HCT116 (cell line): ENCODE results near the gene SCYGR4. TPM values are rescaled to one million over a fixed set of nuclear protein-coding genes. Genes with fewer than 3 reads are reported as not detected.

Source experiments
- ATAC-seq: fragments of 200-7000 bp; cut with Tn5 transposase; 2 replicates; pipeline ENCODE4 v1.9.1; 2020; ENCODE audit warnings: mild to moderate bottlenecking, moderate library complexity
- BruUV-seq: library from RNA; stranded (reverse); fragments of 400-500 nt; replicated peaks from 2 replicates; lab custom pipeline; 2021; lab: Mats Ljungman, UMichigan
- CTCF ChIA-PET: fragments of 300-600 bp; sonication (Branson Sonifier 250); formaldehyde crosslinking; loops from one replicate; lab custom pipeline; 2021; ENCODE audit warnings: antibody characterized with exemption; lab: Charles Lee
- POLR2A ChIA-PET: fragments of 300-600, 350-600 bp; sonication (Branson Sonifier 250); formaldehyde crosslinking; loops from one replicate; lab custom pipeline; 2021; ENCODE audit warnings: antibody characterized with exemption; lab: Charles Lee
- RAD21 ChIA-PET, 2 experiments: fragments of 300-600 bp; sonication (Branson Sonifier 250); formaldehyde crosslinking; loops; one replicate each; lab custom pipeline; 2023; ENCODE audit warnings: low total read pairs in 2 of 2; ENCODE audit not compliant: uncharacterized antibody in 2 of 2, unreplicated experiment in 2 of 2, low non-redundant PET in 1 of 2; lab: Charles Lee
- DNase-seq: peaks from one replicate; pipeline ENCODE4 v3.0.0-alpha.2; 2010; ENCODE audit warnings: low read depth, low spot score
- H2AFZ ChIP-seq: fragments of 200-600 bp; shearing (Covaris generic), sonication (generic); 2 replicates; pipeline ENCODE4 v1.6.1; 2017; ENCODE audit warnings: low read depth, mixed run types, mixed read lengths, antibody characterized with exemption, low read length; ENCODE audit not compliant: poor library complexity, severe bottlenecking
- H3K27ac ChIP-seq: 2 replicates; pipeline ENCODE4 v1.5.1; 2012; ENCODE audit warnings: low read depth, low read length
- H3K27me3 ChIP-seq: fragments of 200-600 bp; sonication (generic); 2 replicates; pipeline ENCODE4 v1.6.1; 2016; ENCODE audit warnings: mixed run types, low read length, mixed read lengths; ENCODE audit not compliant: insufficient read depth
- H3K36me3 ChIP-seq, 2 experiments: fragments of 200-500 bp in 1 of 2; fragments of 200-600 bp in 1 of 2; sonication (Bioruptor generic) in 1 of 2; sonication (generic) in 1 of 2; 2 replicates each; pipeline versions ENCODE4 v1.5.1 to v1.6.1; 2014 to 2016; ENCODE audit warnings: low read length in 2 of 2, inconsistent platforms in 1 of 2, mixed read lengths in 1 of 2, mixed run types in 1 of 2; ENCODE audit not compliant: insufficient read depth in 2 of 2, control insufficient read depth in 1 of 2
- H3K4me1 ChIP-seq, 2 experiments: fragments of 200-600 bp in 1 of 2; sonication (generic) in 1 of 2; 2 replicates each; pipeline versions ENCODE4 v1.5.1 to v1.6.1; 2012 to 2017; ENCODE audit warnings: low read length in 2 of 2, inconsistent platforms in 1 of 2, mild to moderate bottlenecking in 1 of 2, mixed read lengths in 1 of 2, mixed run types in 1 of 2, moderate library complexity in 1 of 2; ENCODE audit not compliant: insufficient read depth in 2 of 2, control insufficient read depth in 1 of 2
- H3K4me2 ChIP-seq: fragments of 200-600 bp; sonication (generic); 2 replicates; pipeline ENCODE4 v1.6.1; 2017; ENCODE audit warnings: mixed run types, low read length, mixed read lengths
- H3K4me3 ChIP-seq, 2 experiments: fragments of 200-600 bp in 1 of 2; sonication (generic) in 1 of 2; replicated peaks in 1 of 2; 2 replicates each; pipeline ENCODE4 v1.5.1; 2011 to 2016; ENCODE audit warnings: low read length in 2 of 2, control low read depth in 1 of 2, low read depth in 1 of 2, mild to moderate bottlenecking in 1 of 2, mixed read lengths in 1 of 2, mixed run types in 1 of 2
- H3K79me2 ChIP-seq: fragments of 200-600 bp; sonication (generic); 2 replicates; pipeline ENCODE4 v1.6.1; 2017; ENCODE audit warnings: mild to moderate bottlenecking, mixed run types, low read length, moderate library complexity, mixed read lengths; ENCODE audit not compliant: insufficient read depth
- H3K9ac ChIP-seq: fragments of 200-600 bp; sonication (generic); 2 replicates; pipeline ENCODE4 v1.6.1; 2016; ENCODE audit warnings: low read length, mixed read lengths
- H3K9me2 ChIP-seq: fragments of 200-600 bp; sonication (generic), shearing (Covaris generic); 2 replicates; pipeline ENCODE4 v1.6.1; 2017; ENCODE audit warnings: mixed run types, mild to moderate bottlenecking, moderate library complexity; ENCODE audit not compliant: insufficient read depth
- H3K9me3 ChIP-seq, 2 experiments: fragments of 200-500 bp in 1 of 2; fragments of 200-600 bp in 1 of 2; sonication (Bioruptor generic) in 1 of 2; sonication (generic) in 1 of 2; 2 replicates each; pipeline ENCODE4 v1.6.1; 2014 to 2017; ENCODE audit warnings: low read length in 2 of 2, mixed read lengths in 2 of 2, inconsistent platforms in 1 of 2, low read depth in 1 of 2, mild to moderate bottlenecking in 1 of 2, mixed run types in 1 of 2, moderate library complexity in 1 of 2; ENCODE audit not compliant: control insufficient read depth in 1 of 2, insufficient read depth in 1 of 2
- H4K20me1 ChIP-seq: fragments of 200-600 bp; sonication (generic), shearing (Covaris generic); 2 replicates; pipeline ENCODE4 v1.6.1; 2017; ENCODE audit warnings: mixed run types, mild to moderate bottlenecking, moderate library complexity; ENCODE audit not compliant: insufficient read depth
- CEBPB ChIP-seq: IDR thresholded peaks from 2 replicates; pipeline ENCODE4 v1.6.1; 2012; ENCODE audit warnings: low read depth
- ELF1 ChIP-seq: IDR thresholded peaks from 2 replicates; pipeline ENCODE4 v1.6.1; 2012; ENCODE audit warnings: low read depth, borderline replicate concordance
- EZH2 ChIP-seq: fragments of 200-600 bp; sonication (generic); IDR thresholded peaks from 2 replicates; pipeline ENCODE4 v1.6.1; 2017; ENCODE audit warnings: antibody characterized with exemption, mixed run types
- EZH2phosphoT487 ChIP-seq: fragments of 200-600 bp; IDR thresholded peaks from 2 replicates; pipeline ENCODE4 v1.6.1; 2018; ENCODE audit warnings: antibody characterized with exemption, borderline replicate concordance
- FOSL1 ChIP-seq: IDR thresholded peaks from 2 replicates; pipeline ENCODE4 v1.6.1; 2012; ENCODE audit warnings: low read depth
- RAD21 ChIP-seq: IDR thresholded peaks from 2 replicates; pipeline ENCODE4 v1.6.1; 2012; ENCODE audit warnings: low read depth, mild to moderate bottlenecking
- SIN3A ChIP-seq: IDR thresholded peaks from 2 replicates; pipeline ENCODE4 v1.6.1; 2012; ENCODE audit warnings: low read depth
- SP1 ChIP-seq: IDR thresholded peaks from 2 replicates; pipeline ENCODE4 v1.6.1; 2012; ENCODE audit warnings: low read depth
- TCF7L2 ChIP-seq: IDR thresholded peaks from 2 replicates; pipeline ENCODE4 v1.7.0; 2011; ENCODE audit warnings: borderline replicate concordance, inconsistent platforms; ENCODE audit not compliant: insufficient read depth, insufficient read length; ENCODE audit errors: extremely low read depth
- ZNF274 ChIP-seq: fragments of 200-500 bp; sonication (Bioruptor generic); IDR thresholded peaks from 2 replicates; pipeline ENCODE4 v1.6.1; 2014; ENCODE audit warnings: mild to moderate bottlenecking, low read depth, low read length, inconsistent platforms
- intact Hi-C: fragments of 100-400 bp; cut with micrococcal nuclease; formaldehyde crosslinking; loops from 2 replicates; pipeline ENCODE4 v1.10.0; 2022
- total RNA-seq: library from RNA; stranded (reverse); gene quantifications from one replicate; pipeline ENCODE4 v1.2.1, GENCODE V29; 2021; ENCODE audit not compliant: unreplicated experiment
- TF ChIP-seq, protein P1 (sequence below): IDR thresholded peaks from 2 replicates; pipeline ENCODE4 v1.6.1; 2012
- TF ChIP-seq, protein P2 (sequence below), 3 experiments: fragments of 200-600 bp in 1 of 3; sonication (generic) in 1 of 3; IDR thresholded peaks in 2 of 3; conservative IDR thresholded peaks in 1 of 3; 2 replicates each; pipeline ENCODE4 v1.5.1; 2012 to 2017; ENCODE audit warnings: low read depth in 2 of 3, low read length in 2 of 3, antibody characterized with exemption in 1 of 3, borderline replicate concordance in 1 of 3, control low read depth in 1 of 3, mild to moderate bottlenecking in 1 of 3, mixed read lengths in 1 of 3, mixed run types in 1 of 3, moderate library complexity in 1 of 3; ENCODE audit not compliant: insufficient read depth in 1 of 3
- TF ChIP-seq, protein P3 (sequence below): IDR thresholded peaks from 2 replicates; pipeline ENCODE4 v1.6.1; 2012; ENCODE audit warnings: low read depth
- TF ChIP-seq, protein P4 (sequence below): IDR thresholded peaks from 2 replicates; pipeline ENCODE4 v1.6.1; 2011; ENCODE audit warnings: mild to moderate bottlenecking, low read length, moderate library complexity; ENCODE audit not compliant: insufficient replicate concordance; ENCODE audit errors: extremely low read depth

Gene SCYGR4
- total RNA-seq, 1 experiment from 2014 or later, result not detected

DNA sequence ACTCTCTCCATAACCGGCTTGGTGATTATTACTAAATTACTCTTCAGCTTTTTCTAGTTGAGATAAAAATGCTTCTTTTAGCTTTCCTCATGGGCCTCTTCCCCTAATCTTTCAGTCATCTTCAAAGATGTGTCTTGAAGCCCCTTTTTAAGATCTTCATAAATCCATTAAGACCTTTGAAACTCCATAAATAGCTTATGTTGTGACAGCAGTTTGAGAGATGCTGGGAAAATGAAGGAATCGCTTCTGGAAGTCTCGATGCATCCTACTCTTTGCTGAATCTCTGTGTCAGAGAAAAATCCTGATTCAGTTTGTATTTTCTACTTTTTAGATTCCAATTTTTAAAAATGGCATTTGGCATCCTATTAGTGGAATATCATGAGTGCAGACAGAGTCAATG is 13.0 kb downstream of the SCYGR4 start:
- no peaks in the 10 kb centered on the region for H4K20me1 ChIP-seq
- H3K4me2 ChIP-seq, result no peak overlapping the region
- H3K9me2 ChIP-seq, result no peaks in the 10 kb centered on the region
- no peak overlapping the region for H3K4me3 ChIP-seq
- no peak overlapping the region for H2AFZ ChIP-seq
- POLR2A ChIA-PET, result no interaction called here
- no peak for ATAC-seq
- RAD21 ChIA-PET, result no interaction called here
- intact Hi-C loops, result no loop called here
- no peaks in the 10 kb centered on the region for H3K27me3 ChIP-seq
- DNase-seq, result no peak
- no TSS peak for BruUV-seq
- no peak for TF ChIP-seq TCF7L2
- no peak for TF ChIP-seq SP1
- no peak for TF ChIP-seq EZH2phosphoT487
- TF ChIP-seq FOSL1, result no peak
- TF ChIP-seq, protein P1, sequence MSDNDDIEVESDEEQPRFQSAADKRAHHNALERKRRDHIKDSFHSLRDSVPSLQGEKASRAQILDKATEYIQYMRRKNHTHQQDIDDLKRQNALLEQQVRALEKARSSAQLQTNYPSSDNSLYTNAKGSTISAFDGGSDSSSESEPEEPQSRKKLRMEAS, result no peak
- no peak for TF ChIP-seq CEBPB
- TF ChIP-seq ZNF274, result no peak
- TF ChIP-seq, protein P2, sequence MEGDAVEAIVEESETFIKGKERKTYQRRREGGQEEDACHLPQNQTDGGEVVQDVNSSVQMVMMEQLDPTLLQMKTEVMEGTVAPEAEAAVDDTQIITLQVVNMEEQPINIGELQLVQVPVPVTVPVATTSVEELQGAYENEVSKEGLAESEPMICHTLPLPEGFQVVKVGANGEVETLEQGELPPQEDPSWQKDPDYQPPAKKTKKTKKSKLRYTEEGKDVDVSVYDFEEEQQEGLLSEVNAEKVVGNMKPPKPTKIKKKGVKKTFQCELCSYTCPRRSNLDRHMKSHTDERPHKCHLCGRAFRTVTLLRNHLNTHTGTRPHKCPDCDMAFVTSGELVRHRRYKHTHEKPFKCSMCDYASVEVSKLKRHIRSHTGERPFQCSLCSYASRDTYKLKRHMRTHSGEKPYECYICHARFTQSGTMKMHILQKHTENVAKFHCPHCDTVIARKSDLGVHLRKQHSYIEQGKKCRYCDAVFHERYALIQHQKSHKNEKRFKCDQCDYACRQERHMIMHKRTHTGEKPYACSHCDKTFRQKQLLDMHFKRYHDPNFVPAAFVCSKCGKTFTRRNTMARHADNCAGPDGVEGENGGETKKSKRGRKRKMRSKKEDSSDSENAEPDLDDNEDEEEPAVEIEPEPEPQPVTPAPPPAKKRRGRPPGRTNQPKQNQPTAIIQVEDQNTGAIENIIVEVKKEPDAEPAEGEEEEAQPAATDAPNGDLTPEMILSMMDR (IDR thresholded peaks at IDR 0.05 in 2 of 3, conservative IDR thresholded peaks at IDR 0.05 in 1 of 3; ENCODE audit: borderline replicate concordance in 1 of 3, insufficient read depth in 1 of 3, low read depth in 2 of 3, low read length in 2 of 3), result no peak
- TF ChIP-seq SIN3A, result no peak
- TF ChIP-seq RAD21, result no peak
- TF ChIP-seq, protein P3, sequence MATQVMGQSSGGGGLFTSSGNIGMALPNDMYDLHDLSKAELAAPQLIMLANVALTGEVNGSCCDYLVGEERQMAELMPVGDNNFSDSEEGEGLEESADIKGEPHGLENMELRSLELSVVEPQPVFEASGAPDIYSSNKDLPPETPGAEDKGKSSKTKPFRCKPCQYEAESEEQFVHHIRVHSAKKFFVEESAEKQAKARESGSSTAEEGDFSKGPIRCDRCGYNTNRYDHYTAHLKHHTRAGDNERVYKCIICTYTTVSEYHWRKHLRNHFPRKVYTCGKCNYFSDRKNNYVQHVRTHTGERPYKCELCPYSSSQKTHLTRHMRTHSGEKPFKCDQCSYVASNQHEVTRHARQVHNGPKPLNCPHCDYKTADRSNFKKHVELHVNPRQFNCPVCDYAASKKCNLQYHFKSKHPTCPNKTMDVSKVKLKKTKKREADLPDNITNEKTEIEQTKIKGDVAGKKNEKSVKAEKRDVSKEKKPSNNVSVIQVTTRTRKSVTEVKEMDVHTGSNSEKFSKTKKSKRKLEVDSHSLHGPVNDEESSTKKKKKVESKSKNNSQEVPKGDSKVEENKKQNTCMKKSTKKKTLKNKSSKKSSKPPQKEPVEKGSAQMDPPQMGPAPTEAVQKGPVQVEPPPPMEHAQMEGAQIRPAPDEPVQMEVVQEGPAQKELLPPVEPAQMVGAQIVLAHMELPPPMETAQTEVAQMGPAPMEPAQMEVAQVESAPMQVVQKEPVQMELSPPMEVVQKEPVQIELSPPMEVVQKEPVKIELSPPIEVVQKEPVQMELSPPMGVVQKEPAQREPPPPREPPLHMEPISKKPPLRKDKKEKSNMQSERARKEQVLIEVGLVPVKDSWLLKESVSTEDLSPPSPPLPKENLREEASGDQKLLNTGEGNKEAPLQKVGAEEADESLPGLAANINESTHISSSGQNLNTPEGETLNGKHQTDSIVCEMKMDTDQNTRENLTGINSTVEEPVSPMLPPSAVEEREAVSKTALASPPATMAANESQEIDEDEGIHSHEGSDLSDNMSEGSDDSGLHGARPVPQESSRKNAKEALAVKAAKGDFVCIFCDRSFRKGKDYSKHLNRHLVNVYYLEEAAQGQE, result no peak
- TF ChIP-seq EZH2, result no peak
- no peak for TF ChIP-seq ELF1
- TF ChIP-seq, protein P4, sequence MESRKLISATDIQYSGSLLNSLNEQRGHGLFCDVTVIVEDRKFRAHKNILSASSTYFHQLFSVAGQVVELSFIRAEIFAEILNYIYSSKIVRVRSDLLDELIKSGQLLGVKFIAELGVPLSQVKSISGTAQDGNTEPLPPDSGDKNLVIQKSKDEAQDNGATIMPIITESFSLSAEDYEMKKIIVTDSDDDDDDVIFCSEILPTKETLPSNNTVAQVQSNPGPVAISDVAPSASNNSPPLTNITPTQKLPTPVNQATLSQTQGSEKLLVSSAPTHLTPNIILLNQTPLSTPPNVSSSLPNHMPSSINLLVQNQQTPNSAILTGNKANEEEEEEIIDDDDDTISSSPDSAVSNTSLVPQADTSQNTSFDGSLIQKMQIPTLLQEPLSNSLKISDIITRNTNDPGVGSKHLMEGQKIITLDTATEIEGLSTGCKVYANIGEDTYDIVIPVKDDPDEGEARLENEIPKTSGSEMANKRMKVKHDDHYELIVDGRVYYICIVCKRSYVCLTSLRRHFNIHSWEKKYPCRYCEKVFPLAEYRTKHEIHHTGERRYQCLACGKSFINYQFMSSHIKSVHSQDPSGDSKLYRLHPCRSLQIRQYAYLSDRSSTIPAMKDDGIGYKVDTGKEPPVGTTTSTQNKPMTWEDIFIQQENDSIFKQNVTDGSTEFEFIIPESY, result no peak
- no peaks in the 10 kb centered on the region for H3K9me3 ChIP-seq
- H3K79me2 ChIP-seq, result no peaks in the 10 kb centered on the region
- CTCF ChIA-PET, result no interaction called here
- no peak overlapping the region for H3K9ac ChIP-seq
- no peaks in the 10 kb centered on the region for H3K4me1 ChIP-seq
- no peaks in the 10 kb centered on the region for H3K36me3 ChIP-seq
- H3K27ac ChIP-seq, result no peak overlapping the region
